Gastroesophageal sphincter (tissue), 4 donors: ENCODE measurements around the gene TTC24. TPM values are rescaled to one million over a fixed set of nuclear protein-coding genes. Genes with fewer than 3 reads are reported as not detected.

Source experiments
- ATAC-seq: fragments of 150-250 bp; one replicate; pipeline ENCODE4 v1.9.1; 2016; ENCODE audit warnings: mild to moderate bottlenecking, moderate library complexity
- H3K27ac ChIP-seq, 4 donors: fragments of 200-600 bp; sonication (generic) in 3 of 4; 1 replicate in 3 of 4; 2 replicates in 1 of 4; pipeline ENCODE4 v1.5.1; 2016 to 2019
- H3K27me3 ChIP-seq: fragments of 200-600 bp; sonication (generic); one replicate; pipeline ENCODE4 v1.5.1; 2019
- H3K36me3 ChIP-seq, 2 donors: fragments of 200-600 bp; sonication (generic); one replicate each; pipeline ENCODE4 v1.5.1; 2019; ENCODE audit warnings: control low read depth in 1 of 2
- H3K4me1 ChIP-seq, 3 donors: fragments of 200-600 bp; sonication (generic); 1 replicate in 2 of 3; 2 replicates in 1 of 3; pipeline ENCODE4 v1.5.1; 2016 to 2019; ENCODE audit warnings: control low read depth in 2 of 3
- H3K4me3 ChIP-seq, 2 donors: fragments of 200-600 bp; sonication (generic); one replicate each; pipeline ENCODE4 v1.5.1; 2019; ENCODE audit warnings: mild to moderate bottlenecking in 1 of 2, moderate library complexity in 1 of 2
- H3K9me3 ChIP-seq, 3 donors: fragments of 200-600 bp; sonication (generic); one replicate each; pipeline ENCODE4 v1.5.1; 2017 to 2019; ENCODE audit warnings: control low read depth in 2 of 3
- EP300 ChIP-seq: sonication (generic); formaldehyde crosslinking; IDR thresholded peaks from one replicate; pipeline ENCODE4 v1.6.1; 2017; ENCODE audit warnings: antibody characterized with exemption, mild to moderate bottlenecking
- POLR2A ChIP-seq, 2 donors: fragments of 450-650 bp; IDR thresholded peaks; one replicate each; pipeline ENCODE4 v1.6.1; 2017; ENCODE audit warnings: antibody characterized with exemption in 2 of 2, mild to moderate bottlenecking in 2 of 2, moderate library complexity in 1 of 2
- POLR2AphosphoS5 ChIP-seq: sonication (generic); formaldehyde crosslinking; IDR thresholded peaks from one replicate; pipeline ENCODE4 v1.6.1; 2017; ENCODE audit warnings: antibody characterized with exemption
- WGBS, 2 donors: methylation state at CpG; one replicate each; pipeline ENCODE4 v1.1.5; 2018; ENCODE audit warnings: low coverage in 1 of 2; 5-methylcytosine and 5-hydroxymethylcytosine counted together
- total RNA-seq, 4 donors: library from RNA; depleted of rRNA; stranded (reverse); fragments of >200 nt; gene quantifications; one replicate each; pipeline ENCODE4 v1.1.0, GENCODE V29; 2016
- TF ChIP-seq, protein P1 (sequence below), 4 experiments: fragments of 200-600 bp in 2 of 4; fragments of 450-650 bp in 2 of 4; sonication (generic) in 1 of 4; IDR thresholded peaks; one replicate each; pipeline ENCODE4 v1.5.1; 2017 to 2019; ENCODE audit warnings: antibody characterized with exemption in 4 of 4, mild to moderate bottlenecking in 2 of 4, moderate library complexity in 2 of 4

The TTC24 gene
- total RNA-seq, 4 donors from 2014 or later: not detected

- ATAC-seq: no peak
- Histone ChIP-seq H3K4me1 (peaks cover 0 to 24% (median 5%) of the 10 kb centered on the region in 3 donors), H3K9me3 (no peaks in the 10 kb centered on the region), H3K36me3 (peaks cover 0 to 30% of the 10 kb centered on the region in 2 donors), H3K27me3 (no peaks in the 10 kb centered on the region), H3K4me3 (peak overlapping the region in 1 of 2 donors; percentile 80), H3K27ac (peak overlapping the region; percentile 70 to 91 (median 86))
- 68 to 80% methylated on average over 5 to 7 of the region's 10 CpGs for WGBS, 2 donors
- TF ChIP-seq POLR2A (IDR thresholded peaks at IDR 0.05) (no peak), POLR2AphosphoS5 (no peak), EP300 (no peak)
- TF ChIP-seq, protein P1, sequence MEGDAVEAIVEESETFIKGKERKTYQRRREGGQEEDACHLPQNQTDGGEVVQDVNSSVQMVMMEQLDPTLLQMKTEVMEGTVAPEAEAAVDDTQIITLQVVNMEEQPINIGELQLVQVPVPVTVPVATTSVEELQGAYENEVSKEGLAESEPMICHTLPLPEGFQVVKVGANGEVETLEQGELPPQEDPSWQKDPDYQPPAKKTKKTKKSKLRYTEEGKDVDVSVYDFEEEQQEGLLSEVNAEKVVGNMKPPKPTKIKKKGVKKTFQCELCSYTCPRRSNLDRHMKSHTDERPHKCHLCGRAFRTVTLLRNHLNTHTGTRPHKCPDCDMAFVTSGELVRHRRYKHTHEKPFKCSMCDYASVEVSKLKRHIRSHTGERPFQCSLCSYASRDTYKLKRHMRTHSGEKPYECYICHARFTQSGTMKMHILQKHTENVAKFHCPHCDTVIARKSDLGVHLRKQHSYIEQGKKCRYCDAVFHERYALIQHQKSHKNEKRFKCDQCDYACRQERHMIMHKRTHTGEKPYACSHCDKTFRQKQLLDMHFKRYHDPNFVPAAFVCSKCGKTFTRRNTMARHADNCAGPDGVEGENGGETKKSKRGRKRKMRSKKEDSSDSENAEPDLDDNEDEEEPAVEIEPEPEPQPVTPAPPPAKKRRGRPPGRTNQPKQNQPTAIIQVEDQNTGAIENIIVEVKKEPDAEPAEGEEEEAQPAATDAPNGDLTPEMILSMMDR (IDR thresholded peaks at IDR 0.05): no peak
Measured at GRCh38 chr1:156590326-156591180, 11.0 kb downstream of the TTC24 start.

GRCh38 chr1:156591181-156591431 lies 11.6 kb downstream of the TTC24 start:
- H3K4me3 ChIP-seq: peak overlapping the region; percentile 80 to 83
- no peak for ATAC-seq
- H3K27ac ChIP-seq: peak overlapping the region; percentile 70 to 91 (median 86)
- H3K27me3 ChIP-seq: no peaks in the 10 kb centered on the region
- peaks cover 0 to 36% of the 10 kb centered on the region in 2 donors for H3K36me3 ChIP-seq
- peaks cover 0 to 24% (median 5%) of the 10 kb centered on the region in 3 donors for H3K4me1 ChIP-seq
- TF ChIP-seq EP300 (no peak), POLR2AphosphoS5 (no peak), POLR2A (IDR thresholded peaks at IDR 0.05) (no peak)
- TF ChIP-seq, protein P1 (IDR thresholded peaks at IDR 0.05): no peak
- 9 to 15% methylated on average over 5 to 6 of the region's 6 CpGs for WGBS, 2 donors
- no peaks in the 10 kb centered on the region for H3K9me3 ChIP-seq

DNA sequence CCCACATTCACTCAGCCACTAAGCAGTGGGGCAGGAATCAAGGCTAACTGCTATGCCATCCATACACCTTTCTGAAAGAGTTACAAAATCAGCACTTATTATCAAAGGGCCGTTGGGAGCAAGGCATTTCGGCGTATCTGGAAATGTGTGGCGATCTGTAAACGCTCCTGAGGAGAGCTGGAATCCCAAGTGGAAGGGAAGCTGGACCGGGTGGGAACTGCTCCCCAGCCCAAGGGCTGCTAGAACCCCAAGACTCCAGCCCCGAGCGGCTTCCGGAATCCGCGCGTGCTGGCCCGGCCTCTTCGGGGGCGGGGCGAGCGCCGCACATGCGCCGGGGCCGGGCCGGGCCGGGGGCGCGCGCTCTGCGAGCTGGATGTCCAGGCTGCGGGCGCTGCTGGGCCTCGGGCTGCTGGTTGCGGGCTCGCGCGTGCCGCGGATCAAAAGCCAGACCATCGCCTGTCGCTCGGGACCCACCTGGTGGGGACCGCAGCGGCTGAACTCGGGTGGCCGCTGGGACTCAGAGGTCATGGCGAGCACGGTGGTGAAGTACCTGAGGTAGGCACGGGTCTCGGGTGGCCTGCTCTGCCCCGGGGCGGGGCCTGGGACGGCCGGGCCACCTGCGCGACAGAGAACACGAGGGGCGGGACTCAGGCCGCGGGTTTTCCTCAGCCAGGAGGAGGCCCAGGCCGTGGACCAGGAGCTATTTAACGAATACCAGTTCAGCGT lies 12.1 kb downstream of the TTC24 start, which contains the start of gene NAXE:
Gene NAXE, plus strand, starts transcription at position 345 of the 726 bp plus-strand sequence. Its CDS starts 29 bp downstream, at position 374.
- peak within 1 kb of the TSS; percentile 70 to 91 (median 86) for H3K27ac ChIP-seq
- H3K36me3 ChIP-seq: peaks cover 0 to 41% of the 10 kb centered on the region in 2 donors
- H3K27me3 ChIP-seq: no peaks in the 10 kb centered on the region
- peak; percentile 96 for ATAC-seq
- no peaks in the 10 kb centered on the region for H3K9me3 ChIP-seq
- H3K4me1 ChIP-seq: peaks cover 0 to 24% (median 5%) of the 10 kb centered on the region in 3 donors
- peak; percentile 63 for TF ChIP-seq POLR2AphosphoS5
- no peak for TF ChIP-seq EP300
- TF ChIP-seq POLR2A (IDR thresholded peaks at IDR 0.05): peak; percentile 52 to 62
- WGBS, 2 donors: 0% methylated on average over 1 to 2 of the region's 60 CpGs
- peak within 1 kb of the TSS; percentile 80 to 83 for H3K4me3 ChIP-seq

- ATAC-seq: no peak
- H3K27ac ChIP-seq: peak overlapping the region; percentile 70 to 91 (median 86)
- H3K4me3 ChIP-seq: peak overlapping the region; percentile 80 to 83
- H3K36me3 ChIP-seq: peaks cover 0 to 48% of the 10 kb centered on the region in 2 donors
- peaks cover 0 to 24% (median 5%) of the 10 kb centered on the region in 3 donors for H3K4me1 ChIP-seq
- TF ChIP-seq EP300: no peak
- TF ChIP-seq POLR2AphosphoS5: peak; percentile 9
- H3K9me3 ChIP-seq: no peaks in the 10 kb centered on the region
- 64 to 83% methylated on average over 5 to 8 of the region's 16 CpGs for WGBS, 2 donors
- H3K27me3 ChIP-seq: no peaks in the 10 kb centered on the region
Measured at GRCh38 chr1:156592158-156592909, 12.8 kb downstream of the TTC24 start.

DNA sequence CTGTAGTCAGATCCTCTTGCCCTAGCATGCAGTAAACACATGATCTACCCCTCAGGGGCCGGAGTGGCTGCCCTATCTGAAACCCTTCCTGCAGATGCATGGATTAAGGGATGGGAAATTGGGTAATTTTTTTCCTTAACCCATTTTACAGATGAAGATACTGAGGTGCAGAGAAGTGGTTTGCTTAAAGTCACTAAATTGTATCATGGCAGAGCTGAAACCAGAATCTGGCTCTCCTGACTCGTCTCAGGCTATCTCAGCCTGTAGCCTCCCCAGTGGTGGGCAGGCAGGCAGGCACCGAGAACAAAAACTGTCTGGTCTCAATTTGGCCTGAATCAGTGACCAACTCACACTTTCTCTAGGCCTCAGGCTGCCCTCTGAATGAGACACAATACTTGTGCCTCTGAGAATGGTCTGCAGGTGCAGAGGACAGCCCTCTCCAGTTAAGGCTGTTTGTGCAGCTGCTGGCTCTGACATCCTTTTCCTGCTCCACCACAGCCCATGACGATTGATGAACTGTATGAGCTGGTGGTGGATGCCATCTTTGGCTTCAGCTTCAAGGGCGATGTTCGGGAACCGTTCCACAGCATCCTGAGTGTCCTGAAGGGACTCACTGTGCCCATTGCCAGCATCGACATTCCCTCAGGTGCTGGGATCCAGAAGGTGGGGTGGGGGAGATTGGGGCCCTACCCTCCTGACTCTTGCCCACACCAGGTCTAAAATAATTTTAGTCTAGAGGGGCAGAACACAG lies 13.6 kb downstream of the TTC24 start:
- peak overlapping the region in 3 of 4 donors; percentile 84 to 91 (median 88) for H3K27ac ChIP-seq
- H3K36me3 ChIP-seq: peaks cover 0 to 56% of the 10 kb centered on the region in 2 donors

More for the DNA sequence above, 13.6 kb downstream of the TTC24 start:
- Histone ChIP-seq H3K4me1 (peaks cover 0 to 24% (median 5%) of the 10 kb centered on the region in 3 donors), H3K27me3 (no peaks in the 10 kb centered on the region), H3K4me3 (no peak overlapping the region), H3K9me3 (no peaks in the 10 kb centered on the region)
- WGBS, 2 donors: 100% methylated on average over 3 of the region's 8 CpGs; no CpG with 5 or more reads in 1 of the 2 donors
- peak in 1 of 2 donors; percentile 10 for TF ChIP-seq POLR2A (IDR thresholded peaks at IDR 0.05)
- no peak for TF ChIP-seq EP300
- ATAC-seq: no peak
